Stimulated activated effector memory CD8-positive, alpha-beta T cell treated with anti-CD3 and anti-CD28 coated beads, Interleukin-12 subunit alpha, Interleukin-12 subunit beta, amount 100 ng/mL, for 72 hours (primary cell): ENCODE results near the gene PSME3IP1.
"Not testable (repeated sequence)": the region's sequence is repeated elsewhere in the genome, so short reads cannot be mapped to it uniquely, and the experiment has no call there.

Experiments
- ATAC-seq: fragments of 150-1000 bp; cut with Tn5 transposase; 2 replicates; pipeline ENCODE4 v1.10.0; 2021
- DNase-seq, 2 donors: peaks; one replicate each; pipeline ENCODE4 v3.0.0; 2021 to 2022; ENCODE audit warnings: low spot score in 2 of 2
- H3K27ac Mint-ChIP-seq: one replicate; pipeline ENCODE4 v1.8.0; 2022; ENCODE audit warnings: mild to moderate bottlenecking, mixed read lengths
- H3K36me3 Mint-ChIP-seq: one replicate; pipeline ENCODE4 v1.8.0; 2022; ENCODE audit warnings: mild to moderate bottlenecking, mixed read lengths
- H3K4me1 Mint-ChIP-seq: one replicate; pipeline ENCODE4 v1.8.0; 2022; ENCODE audit warnings: mixed read lengths
- H3K4me3 Mint-ChIP-seq: one replicate; pipeline ENCODE4 v1.8.0; 2022; ENCODE audit warnings: mild to moderate bottlenecking, mixed read lengths
- H3K9me3 Mint-ChIP-seq: one replicate; pipeline ENCODE4 v1.8.0; 2022; ENCODE audit warnings: mixed read lengths

PSME3IP1 gene

GRCh38 chr16:57208926-57209325, 23.1 kb upstream of the PSME3IP1 start:
- Mint-ChIP-seq H3K36me3 (peaks cover 87% of the 10 kb centered on the region), H3K4me3 (no peak overlapping the region), H3K9me3 (no peaks in the 10 kb centered on the region), H3K4me1 (no peaks in the 10 kb centered on the region), H3K27ac (no peak overlapping the region)
- ATAC-seq = no peak
- no peak for DNase-seq

- ATAC-seq (no peak), DNase-seq (no peak)
- no peaks in the 10 kb centered on the region for H3K9me3 Mint-ChIP-seq
- no peak overlapping the region for H3K27ac Mint-ChIP-seq
- H3K36me3 Mint-ChIP-seq = peaks cover 45% of the 10 kb centered on the region
- no peaks in the 10 kb centered on the region for H3K4me1 Mint-ChIP-seq
- H3K4me3 Mint-ChIP-seq = no peak overlapping the region
Observed at GRCh38 chr16:57204675-57205074, 18.8 kb upstream of the PSME3IP1 start.

- Mint-ChIP-seq H3K27ac (no peak overlapping the region), H3K4me3 (no peak overlapping the region), H3K36me3 (peaks cover 41% of the 10 kb centered on the region), H3K4me1 (peaks cover 7% of the 10 kb centered on the region), H3K9me3 (no peaks in the 10 kb centered on the region)
- DNase-seq = no peak
- no peak for ATAC-seq
Observed at GRCh38 chr16:57203451-57203850, 17.6 kb upstream of the PSME3IP1 start.

GRCh38 chr16:57202095-57202886, 16.5 kb upstream of the PSME3IP1 start:
- ATAC-seq (no peak), DNase-seq (no peak)
- Mint-ChIP-seq H3K36me3 (peaks cover 38% of the 10 kb centered on the region), H3K4me1 (peaks cover 7% of the 10 kb centered on the region), H3K4me3 (no peak overlapping the region), H3K9me3 (no peaks in the 10 kb centered on the region), H3K27ac (no peak overlapping the region)

GRCh38 chr16:57200926-57201325, 15.1 kb upstream of the PSME3IP1 start:
- H3K9me3 Mint-ChIP-seq, H3K4me1 Mint-ChIP-seq, ATAC-seq, H3K4me3 Mint-ChIP-seq, DNase-seq, H3K27ac Mint-ChIP-seq: not testable (repeated sequence)
- H3K36me3 Mint-ChIP-seq = peaks cover 25% of the 10 kb centered on the region

GRCh38 chr16:57200321-57200720, 14.5 kb upstream of the PSME3IP1 start:
- not testable (repeated sequence) for H3K9me3 Mint-ChIP-seq, ATAC-seq, H3K4me3 Mint-ChIP-seq, H3K27ac Mint-ChIP-seq, DNase-seq, H3K4me1 Mint-ChIP-seq
- peaks cover 19% of the 10 kb centered on the region for H3K36me3 Mint-ChIP-seq

- Mint-ChIP-seq H3K4me3 (no peak overlapping the region), H3K27ac (no peak overlapping the region), H3K4me1 (peaks cover 14% of the 10 kb centered on the region), H3K9me3 (no peaks in the 10 kb centered on the region), H3K36me3 (peaks cover 25% of the 10 kb centered on the region)
- DNase-seq (no peak), ATAC-seq (no peak)
Observed at GRCh38 chr16:57196753-57197152, 10.9 kb upstream of the PSME3IP1 start.

- Mint-ChIP-seq H3K9me3 (no peaks in the 10 kb centered on the region), H3K4me1 (peaks cover 14% of the 10 kb centered on the region), H3K36me3 (peaks cover 25% of the 10 kb centered on the region), H3K4me3 (no peak overlapping the region), H3K27ac (no peak overlapping the region)
- ATAC-seq (no peak), DNase-seq (no peak)
Observed at GRCh38 chr16:57196286-57196685, 10.4 kb upstream of the PSME3IP1 start.

GRCh38 chr16:57194512-57194911, 8.7 kb upstream of the PSME3IP1 start:
- no peaks in the 10 kb centered on the region for H3K9me3 Mint-ChIP-seq
- H3K4me1 Mint-ChIP-seq = peaks cover 20% of the 10 kb centered on the region
- DNase-seq (no peak), ATAC-seq (no peak)
- no peak overlapping the region for H3K4me3 Mint-ChIP-seq
- H3K36me3 Mint-ChIP-seq = peaks cover 33% of the 10 kb centered on the region
- no peak overlapping the region for H3K27ac Mint-ChIP-seq

- Mint-ChIP-seq H3K9me3 (no peaks in the 10 kb centered on the region), H3K27ac (no peak overlapping the region), H3K36me3 (peaks cover 29% of the 10 kb centered on the region), H3K4me1 (peaks cover 16% of the 10 kb centered on the region), H3K4me3 (no peak overlapping the region)
- DNase-seq = no peak
- no peak for ATAC-seq
Observed at GRCh38 chr16:57192720-57193486, 7.1 kb upstream of the PSME3IP1 start.

- DNase-seq (no peak), ATAC-seq (no peak)
- Mint-ChIP-seq H3K27ac (no peak overlapping the region), H3K4me3 (no peak overlapping the region), H3K36me3 (peaks cover 22% of the 10 kb centered on the region), H3K4me1 (peaks cover 23% of the 10 kb centered on the region), H3K9me3 (no peaks in the 10 kb centered on the region)
Observed at GRCh38 chr16:57192146-57192545, 6.3 kb upstream of the PSME3IP1 start.

- Mint-ChIP-seq H3K27ac (no peak overlapping the region), H3K4me1 (peaks cover 30% of the 10 kb centered on the region), H3K4me3 (no peak overlapping the region), H3K9me3 (no peaks in the 10 kb centered on the region), H3K36me3 (peaks cover 31% of the 10 kb centered on the region)
- no peak for ATAC-seq
- DNase-seq = no peak
Observed at GRCh38 chr16:57191056-57191571, 5.3 kb upstream of the PSME3IP1 start.

GRCh38 chr16:57190136-57190535, 4.3 kb upstream of the PSME3IP1 start:
- DNase-seq = no peak
- H3K4me3 Mint-ChIP-seq = no peak overlapping the region
- peaks cover 40% of the 10 kb centered on the region for H3K36me3 Mint-ChIP-seq
- H3K4me1 Mint-ChIP-seq = peaks cover 33% of the 10 kb centered on the region
- no peak for ATAC-seq
- no peaks in the 10 kb centered on the region for H3K9me3 Mint-ChIP-seq
- no peak overlapping the region for H3K27ac Mint-ChIP-seq

GRCh38 chr16:57189527-57189926, 3.7 kb upstream of the PSME3IP1 start:
- DNase-seq, H3K4me3 Mint-ChIP-seq, H3K9me3 Mint-ChIP-seq, ATAC-seq, H3K27ac Mint-ChIP-seq: not testable (repeated sequence)
- Mint-ChIP-seq H3K36me3 (peaks cover 35% of the 10 kb centered on the region), H3K4me1 (peaks cover 39% of the 10 kb centered on the region)

GRCh38 chr16:57188711-57189002, 2.8 kb upstream of the PSME3IP1 start:
- ATAC-seq (no peak), DNase-seq (no peak)
- Mint-ChIP-seq H3K27ac (no peak overlapping the region), H3K36me3 (peaks cover 35% of the 10 kb centered on the region), H3K4me3 (no peak overlapping the region), H3K4me1 (peaks cover 41% of the 10 kb centered on the region), H3K9me3 (no peaks in the 10 kb centered on the region)
